SJCRH30 (cell line): ENCODE measurements around the gene GABPA. TPM values are rescaled to one million over a fixed set of nuclear protein-coding genes. Genes with fewer than 3 reads are reported as not detected.
"Not testable (repeated sequence)": the region's sequence is repeated elsewhere in the genome, so short reads cannot be mapped to it uniquely, and the experiment has no call there.

Experiments used
- DNase-seq, 2 experiments: peaks; one replicate each; pipeline ENCODE4 v3.0.0-alpha.2; 2015 to 2020
- H3K27ac ChIP-seq: fragments of 250-450 bp; sonication (Bioruptor Pico); 2 replicates; pipeline ENCODE4 v1.5.1; 2020; ENCODE audit warnings: mild to moderate bottlenecking, moderate library complexity
- H3K27me3 ChIP-seq: fragments of 250-450 bp; sonication (Bioruptor Pico); 2 replicates; pipeline ENCODE4 v1.5.1; 2020; ENCODE audit warnings: mild to moderate bottlenecking, moderate library complexity
- H3K36me3 ChIP-seq: fragments of 250-450 bp; sonication (Bioruptor Pico); 2 replicates; pipeline ENCODE4 v1.5.1; 2020; ENCODE audit warnings: mild to moderate bottlenecking, moderate library complexity
- H3K4me1 ChIP-seq: fragments of 250-450 bp; sonication (Bioruptor Pico); 2 replicates; pipeline ENCODE4 v1.5.1; 2020; ENCODE audit warnings: mild to moderate bottlenecking, moderate library complexity
- H3K4me3 ChIP-seq: fragments of 250-450 bp; sonication (Bioruptor Pico); 2 replicates; pipeline ENCODE4 v1.5.1; 2020; ENCODE audit warnings: mild to moderate bottlenecking, moderate library complexity
- H3K9me3 ChIP-seq: fragments of 250-450 bp; sonication (Bioruptor Pico); replicated peaks from 2 replicates; pipeline ENCODE4 v1.5.1; 2020; ENCODE audit warnings: mild to moderate bottlenecking, moderate library complexity
- total RNA-seq: library from RNA; depleted of rRNA; stranded (reverse); fragments of >200 nt; shearing (Covaris generic); gene quantifications from 2 replicates; pipeline ENCODE4 v1.2.3, GENCODE V29; 2014; rRNA removed

GABPA gene
- total RNA-seq: 48.6 and 55.7 TPM in 2 replicates

- Histone ChIP-seq H3K4me1 (peaks cover 16% of the 10 kb centered on the region), H3K4me3 (peak within 1 kb of the TSS; percentile 92), H3K27ac (peak within 1 kb of the TSS; percentile 99), H3K36me3 (peaks cover 10% of the 10 kb centered on the region; the same call in 1 of the 2 replicates), H3K9me3 (no peaks in the 10 kb centered on the region), H3K27me3 (no peaks in the 10 kb centered on the region)
- peak; percentile 98 to 99 for DNase-seq
Measured at GRCh38 chr21:25734904-25735645, at the start of gene GABPA, which contains the start of gene ATP5PF. GABPA (plus strand) TSS chr21:25734972; CDS start chr21:25741599, 6,627 bp downstream. ATP5PF (minus strand) TSS chr21:25734904; CDS start chr21:25729794, 5,110 bp downstream.

- no peak for DNase-seq
- no peaks in the 10 kb centered on the region for H3K4me1 ChIP-seq
- no peak overlapping the region for H3K27ac ChIP-seq
- H3K9me3 ChIP-seq: no peaks in the 10 kb centered on the region
- peaks cover 9% of the 10 kb centered on the region for H3K36me3 ChIP-seq
- no peak overlapping the region for H3K4me3 ChIP-seq
- no peaks in the 10 kb centered on the region for H3K27me3 ChIP-seq
Measured at GRCh38 chr21:25687787-25688186, 47.0 kb upstream of the GABPA start.

GRCh38 chr21:25688275-25689155 is 46.3 kb upstream of the GABPA start:
- Histone ChIP-seq H3K27ac (no peak overlapping the region), H3K9me3 (no peaks in the 10 kb centered on the region), H3K27me3 (no peaks in the 10 kb centered on the region), H3K4me3 (no peak overlapping the region), H3K4me1 (no peaks in the 10 kb centered on the region), H3K36me3 (peaks cover 9% of the 10 kb centered on the region)
- no peak for DNase-seq

- Histone ChIP-seq H3K9me3 (no peaks in the 10 kb centered on the region), H3K36me3 (peaks cover 11% of the 10 kb centered on the region), H3K27me3 (no peaks in the 10 kb centered on the region), H3K4me1 (no peaks in the 10 kb centered on the region), H3K4me3 (no peak overlapping the region), H3K27ac (no peak overlapping the region)
- no peak for DNase-seq
Measured at GRCh38 chr21:25689226-25689625, 45.5 kb upstream of the GABPA start.

- H3K27ac ChIP-seq: no peak overlapping the region
- no peaks in the 10 kb centered on the region for H3K9me3 ChIP-seq
- H3K4me1 ChIP-seq: no peaks in the 10 kb centered on the region
- no peak overlapping the region for H3K4me3 ChIP-seq
- H3K36me3 ChIP-seq: peaks cover 15% of the 10 kb centered on the region
- H3K27me3 ChIP-seq: no peaks in the 10 kb centered on the region
- DNase-seq: no peak
Measured at GRCh38 chr21:25691976-25692375, 42.8 kb upstream of the GABPA start.

- not testable (repeated sequence) for H3K27ac ChIP-seq, H3K27me3 ChIP-seq, H3K4me3 ChIP-seq, H3K4me1 ChIP-seq, DNase-seq, H3K9me3 ChIP-seq
- H3K36me3 ChIP-seq: peaks cover 15% of the 10 kb centered on the region
Measured at GRCh38 chr21:25695461-25695860, 39.3 kb upstream of the GABPA start.

- Histone ChIP-seq H3K4me1 (peaks cover 8% of the 10 kb centered on the region), H3K36me3 (peaks cover 9% of the 10 kb centered on the region), H3K27me3 (no peaks in the 10 kb centered on the region), H3K27ac (no peak overlapping the region), H3K4me3 (no peak overlapping the region), H3K9me3 (0 out of 2 replicates have a peak, but pooled peaks cover 3% of the 10 kb centered on the region)
- peak in 1 of 2 experiments; percentile 13 for DNase-seq
Measured at GRCh38 chr21:25700741-25701140, 34.0 kb upstream of the GABPA start.

- H3K9me3 ChIP-seq: 0 out of 2 replicates have a peak, but pooled peaks cover 3% of the 10 kb centered on the region
- no peak overlapping the region for H3K4me3 ChIP-seq
- no peak for DNase-seq
- no peak overlapping the region for H3K27ac ChIP-seq
- H3K27me3 ChIP-seq: no peaks in the 10 kb centered on the region
- peaks cover 5% of the 10 kb centered on the region for H3K36me3 ChIP-seq
- peaks cover 8% of the 10 kb centered on the region for H3K4me1 ChIP-seq
Measured at GRCh38 chr21:25701529-25701928, 33.2 kb upstream of the GABPA start.

GRCh38 chr21:25708467-25709065 is 26.2 kb upstream of the GABPA start:
- Histone ChIP-seq H3K27ac (no peak overlapping the region), H3K9me3 (no peaks in the 10 kb centered on the region), H3K4me1 (no peaks in the 10 kb centered on the region), H3K27me3 (no peaks in the 10 kb centered on the region), H3K36me3 (peaks cover 11% of the 10 kb centered on the region), H3K4me3 (no peak overlapping the region)
- DNase-seq: peak; percentile 31 to 76

- H3K9me3 ChIP-seq: no peaks in the 10 kb centered on the region
- no peak overlapping the region for H3K4me3 ChIP-seq
- H3K4me1 ChIP-seq: no peaks in the 10 kb centered on the region
- DNase-seq: peak in 1 of 2 experiments; percentile 16
- no peak overlapping the region for H3K27ac ChIP-seq
- H3K27me3 ChIP-seq: no peaks in the 10 kb centered on the region
- H3K36me3 ChIP-seq: peaks cover 19% of the 10 kb centered on the region
Measured at GRCh38 chr21:25709684-25710265, 25.0 kb upstream of the GABPA start.

GRCh38 chr21:25710550-25710949 is 24.2 kb upstream of the GABPA start:
- no peak overlapping the region for H3K27ac ChIP-seq
- DNase-seq: no peak
- H3K36me3 ChIP-seq: peaks cover 26% of the 10 kb centered on the region
- H3K27me3 ChIP-seq: no peaks in the 10 kb centered on the region
- H3K4me1 ChIP-seq: no peaks in the 10 kb centered on the region
- no peaks in the 10 kb centered on the region for H3K9me3 ChIP-seq
- H3K4me3 ChIP-seq: no peak overlapping the region

- not testable (repeated sequence) for H3K4me1 ChIP-seq, DNase-seq, H3K4me3 ChIP-seq, H3K9me3 ChIP-seq, H3K27ac ChIP-seq, H3K27me3 ChIP-seq
- peaks cover 31% of the 10 kb centered on the region for H3K36me3 ChIP-seq
Measured at GRCh38 chr21:25714066-25714465, 20.7 kb upstream of the GABPA start.

- no peak overlapping the region for H3K4me3 ChIP-seq
- DNase-seq: peak in 1 of 2 experiments; percentile 16
- no peaks in the 10 kb centered on the region for H3K9me3 ChIP-seq
- H3K4me1 ChIP-seq: no peaks in the 10 kb centered on the region
- no peak overlapping the region for H3K27ac ChIP-seq
- H3K36me3 ChIP-seq: peaks cover 30% of the 10 kb centered on the region
- H3K27me3 ChIP-seq: no peaks in the 10 kb centered on the region
Measured at GRCh38 chr21:25717491-25718147, 17.2 kb upstream of the GABPA start.

- H3K27me3 ChIP-seq: no peaks in the 10 kb centered on the region
- H3K36me3 ChIP-seq: peaks cover 50% of the 10 kb centered on the region
- H3K27ac ChIP-seq: no peak overlapping the region
- H3K4me1 ChIP-seq: no peaks in the 10 kb centered on the region
- H3K9me3 ChIP-seq: no peaks in the 10 kb centered on the region
- no peak for DNase-seq
- H3K4me3 ChIP-seq: no peak overlapping the region
Measured at GRCh38 chr21:25721987-25722386, 12.8 kb upstream of the GABPA start.
